HG02763 (cell line): Measurements from ENCODE around the gene DDX39B.
"Not testable (repeated sequence)": the region's sequence is repeated elsewhere in the genome, so short reads cannot be mapped to it uniquely, and the experiment has no call there.

Source experiments
- ATAC-seq: cut with Tn5 transposase; IDR thresholded peaks from one replicate; pipeline ENCODE4 v1.9.1; 2021; ENCODE audit warnings: mild to moderate bottlenecking, moderate library complexity; ENCODE audit not compliant: unreplicated experiment

DDX39B gene

GRCh38 chr6:31529329-31530150, 12.3 kb downstream of the DDX39B start:
- no peak for ATAC-seq

GRCh38 chr6:31528821-31529328, 12.9 kb downstream of the DDX39B start, which contains the start of gene MCCD1:
TSS of gene MCCD1 (plus strand) at chr6:31528962. CDS start at chr6:31529015, 53 bp downstream.
- ATAC-seq: no peak

DNA sequence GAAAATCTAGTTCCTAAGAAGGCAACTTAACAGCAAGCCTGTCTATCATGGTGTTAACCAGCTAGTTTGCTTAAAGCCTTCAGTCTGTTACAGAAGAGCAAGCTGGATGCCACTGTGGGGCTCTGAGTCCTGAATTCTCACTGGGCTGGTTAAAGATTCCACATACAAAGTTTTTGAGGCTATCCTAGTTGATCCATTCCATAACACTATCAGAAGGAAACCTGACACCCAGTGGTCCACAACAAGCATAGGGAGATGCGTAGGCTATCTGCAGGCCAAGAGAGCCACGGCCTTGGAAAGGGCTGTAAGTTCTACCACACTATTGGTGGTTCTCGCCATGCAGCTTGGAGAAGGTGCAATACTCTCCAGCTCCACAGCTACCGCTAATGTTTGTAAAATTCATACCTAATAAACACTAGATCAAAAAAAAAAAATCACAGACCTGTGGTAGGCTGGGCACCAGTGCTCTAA, 13.5 kb downstream of the DDX39B start:
- ATAC-seq: no peak

GRCh38 chr6:31525932-31526591, 15.7 kb downstream of the DDX39B start:
- ATAC-seq: no peak

GRCh38 chr6:31525553-31525931, 16.3 kb downstream of the DDX39B start:
- ATAC-seq: no peak

- ATAC-seq: no peak
These were observed 20.0 kb downstream of the DDX39B start for GRCh38 chr6:31521835-31522234.

DNA sequence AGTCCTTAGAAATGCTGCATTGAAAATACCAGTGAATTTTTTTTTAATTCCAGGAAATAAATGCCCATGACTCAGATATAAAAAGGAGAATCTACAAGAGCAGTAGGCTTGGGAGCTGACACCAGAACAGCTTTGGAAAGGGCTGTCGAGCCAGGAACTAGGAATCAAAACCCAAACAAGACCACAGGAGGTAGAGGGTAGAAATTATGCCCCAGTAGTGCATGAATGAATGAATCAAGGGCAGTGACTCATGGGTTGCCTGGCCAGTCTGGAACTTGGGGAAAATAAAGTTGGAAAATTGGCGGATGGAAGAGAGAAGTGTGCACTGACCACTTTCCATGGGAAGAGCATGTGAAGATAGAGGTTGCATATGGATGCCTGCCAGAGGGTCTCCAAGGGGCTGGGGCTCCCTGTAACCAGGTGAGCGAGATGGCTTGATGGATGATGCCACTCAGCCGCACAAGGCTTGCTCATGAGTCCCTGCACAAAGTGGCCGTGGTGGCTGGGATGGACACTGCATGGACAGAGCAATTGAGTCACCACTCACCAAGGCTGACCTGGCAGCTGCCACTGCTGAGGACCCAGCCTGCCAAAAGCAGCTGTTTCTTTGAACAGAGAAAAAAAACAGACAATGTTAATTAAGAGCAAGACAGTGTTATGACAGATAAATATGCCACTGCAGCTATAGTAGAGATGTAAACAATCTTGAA, 28.2 kb downstream of the DDX39B start:
- no peak for ATAC-seq

- ATAC-seq: no peak
These were observed 31.8 kb downstream of the DDX39B start for GRCh38 chr6:31510007-31510406.

- ATAC-seq: not testable (repeated sequence)
These were observed 32.8 kb downstream of the DDX39B start for GRCh38 chr6:31509036-31509435.

DNA sequence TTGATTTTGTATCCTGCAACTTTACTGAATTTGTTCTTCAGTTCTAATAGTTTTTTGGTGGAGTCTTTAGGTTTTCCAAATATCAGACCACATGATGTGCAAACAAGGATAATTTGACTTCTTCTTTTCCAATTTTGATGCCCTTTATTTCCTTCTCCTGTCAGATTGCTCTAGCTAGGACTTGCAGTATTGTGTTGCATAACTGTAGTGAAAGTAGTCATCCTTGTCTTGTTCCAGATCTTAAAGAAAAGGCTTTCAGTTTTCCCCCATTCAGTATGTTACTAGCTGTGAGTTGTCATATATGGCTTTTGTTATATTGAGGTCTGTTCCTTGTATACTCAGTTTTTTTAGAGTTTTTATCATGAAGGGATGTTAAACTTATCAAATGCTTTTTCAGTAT, 39.2 kb downstream of the DDX39B start:
- ATAC-seq: no peak

DNA sequence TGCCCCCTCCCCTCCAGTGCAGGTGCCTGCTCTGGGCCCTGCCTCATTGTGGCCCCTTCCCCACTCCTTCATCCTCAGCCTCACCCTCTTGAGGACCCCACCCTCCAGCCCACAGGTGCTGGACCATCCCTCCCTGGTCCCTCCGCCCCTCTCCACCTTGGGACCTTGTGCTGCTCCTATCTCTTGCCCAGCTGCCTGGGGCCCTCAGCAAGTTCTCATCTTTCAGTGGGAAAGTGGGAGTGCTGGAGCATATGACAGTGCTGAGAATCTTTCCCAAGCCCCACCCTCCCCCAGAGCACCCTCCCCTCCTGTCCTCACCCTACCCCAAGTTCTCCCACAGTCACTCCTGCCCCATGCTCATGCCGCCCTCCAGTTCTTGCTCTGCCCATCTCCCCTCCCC, 42.2 kb downstream of the DDX39B start:
- ATAC-seq: not testable (repeated sequence)

DNA sequence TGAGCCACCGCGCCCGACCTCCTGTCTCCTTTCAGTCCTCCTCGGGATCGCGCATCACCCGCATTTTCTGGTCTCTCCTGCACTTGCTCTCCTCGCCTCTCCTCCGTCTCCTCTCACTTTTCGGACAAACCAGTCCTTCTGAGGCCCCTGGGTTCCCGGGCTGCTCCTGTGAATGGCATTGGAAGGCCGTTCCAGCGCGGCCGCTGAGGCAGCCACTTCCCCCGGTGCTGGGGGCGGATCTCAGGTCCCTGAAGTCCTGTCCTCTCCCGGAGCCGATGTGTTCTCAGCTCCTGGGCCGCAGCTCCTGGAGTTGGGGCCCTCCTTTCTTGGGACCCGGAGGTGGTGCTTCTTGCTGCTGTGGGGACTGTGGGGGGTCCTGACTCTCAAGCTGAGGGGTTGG, 43.1 kb downstream of the DDX39B start:
- ATAC-seq: no peak

- peak; percentile 57 for ATAC-seq
These were observed 44.0 kb downstream of the DDX39B start, which contains the start of gene MICB for GRCh38 chr6:31497531-31498476. TSS of gene MICB (plus strand) at chr6:31498145. CDS start at chr6:31498194, 49 bp downstream.

DNA sequence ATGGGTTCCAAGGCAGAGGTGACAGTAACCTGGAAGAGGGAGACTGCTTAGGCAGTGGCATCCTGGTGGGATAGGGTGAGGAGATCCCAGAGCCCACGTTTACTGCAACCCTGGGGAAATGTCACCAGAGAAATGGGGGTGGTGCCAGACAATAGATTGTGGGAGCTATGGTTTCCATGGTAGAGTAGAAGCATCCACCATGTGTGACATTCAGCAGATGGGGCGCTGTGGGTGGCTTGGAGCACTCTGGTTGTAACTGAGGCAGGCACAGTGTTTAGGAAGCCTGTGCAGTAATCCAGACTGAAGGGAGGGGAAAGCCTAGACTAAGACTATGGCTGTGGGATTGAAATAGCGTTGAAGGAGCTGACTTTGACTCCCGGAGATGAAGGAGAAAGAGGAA, 45.0 kb downstream of the DDX39B start:
- ATAC-seq: not testable (repeated sequence)

GRCh38 chr6:31495580-31495979, 46.2 kb downstream of the DDX39B start:
- ATAC-seq: no peak

DNA sequence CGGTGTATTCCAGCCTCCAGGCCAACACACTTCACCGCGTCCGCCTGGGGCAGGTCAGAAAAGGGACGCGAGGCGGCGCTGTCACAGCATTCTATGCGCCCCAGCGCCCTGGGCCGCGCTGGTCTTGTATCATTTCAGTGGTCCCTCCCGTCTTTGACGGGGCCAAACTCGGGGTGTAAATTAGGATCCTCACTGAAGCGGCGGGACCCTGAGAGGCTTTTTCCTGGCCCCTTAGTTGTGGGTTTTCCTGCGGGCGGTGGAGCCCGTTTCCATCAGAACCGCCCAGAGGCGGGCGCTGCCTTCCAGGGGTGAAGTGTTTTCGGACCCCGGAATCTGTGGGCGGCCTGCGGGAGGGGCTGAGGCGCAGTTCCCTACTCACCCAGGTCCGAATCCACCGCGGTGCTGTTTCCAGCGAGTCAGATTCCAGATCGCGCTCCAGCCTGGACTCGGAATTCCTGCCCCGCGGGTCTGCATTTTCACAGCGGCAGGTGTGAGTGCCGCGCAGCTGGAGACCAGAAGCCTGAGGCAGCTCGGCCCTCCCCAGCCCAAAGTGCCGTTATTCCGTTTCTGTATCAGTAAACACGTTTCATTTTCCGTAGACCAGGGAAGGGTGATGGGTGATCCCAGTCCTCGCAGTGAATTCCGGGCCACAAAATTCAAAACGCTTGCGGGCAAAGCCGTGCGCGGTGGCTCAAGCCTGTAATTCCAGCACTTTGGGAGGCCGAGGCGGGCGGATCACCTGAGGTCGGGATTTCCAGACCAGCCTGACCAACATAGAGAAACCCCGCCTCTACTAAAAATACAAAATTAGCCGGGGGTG, 47.7 kb downstream of the DDX39B start:
- ATAC-seq: peak; percentile 35

GRCh38 chr6:31493550-31493874, 48.3 kb downstream of the DDX39B start:
- not testable (repeated sequence) for ATAC-seq

- no peak for ATAC-seq
These were observed 51.5 kb downstream of the DDX39B start for GRCh38 chr6:31490115-31490873.

- no peak for ATAC-seq
These were observed 52.7 kb downstream of the DDX39B start for GRCh38 chr6:31489086-31489485.
